ENCODE data around the gene VSX1.

Gene VSX1

GRCh38 chr20:25037288-25038102, 44.4 kb downstream of the VSX1 start:
- no peak for DNase-seq (ENCODE audit: low spot score)
- in situ Hi-C loops (cut with MboI; ENCODE audit: low sequenced_read_pairs, unreplicated experiment), result no loop called here
- no peak for TF ChIP-seq CTCF (IDR thresholded peaks at IDR 0.05; ENCODE audit: borderline replicate concordance, control extremely low read depth, extremely low read depth, insufficient read depth, missing control alignments)

DNA sequence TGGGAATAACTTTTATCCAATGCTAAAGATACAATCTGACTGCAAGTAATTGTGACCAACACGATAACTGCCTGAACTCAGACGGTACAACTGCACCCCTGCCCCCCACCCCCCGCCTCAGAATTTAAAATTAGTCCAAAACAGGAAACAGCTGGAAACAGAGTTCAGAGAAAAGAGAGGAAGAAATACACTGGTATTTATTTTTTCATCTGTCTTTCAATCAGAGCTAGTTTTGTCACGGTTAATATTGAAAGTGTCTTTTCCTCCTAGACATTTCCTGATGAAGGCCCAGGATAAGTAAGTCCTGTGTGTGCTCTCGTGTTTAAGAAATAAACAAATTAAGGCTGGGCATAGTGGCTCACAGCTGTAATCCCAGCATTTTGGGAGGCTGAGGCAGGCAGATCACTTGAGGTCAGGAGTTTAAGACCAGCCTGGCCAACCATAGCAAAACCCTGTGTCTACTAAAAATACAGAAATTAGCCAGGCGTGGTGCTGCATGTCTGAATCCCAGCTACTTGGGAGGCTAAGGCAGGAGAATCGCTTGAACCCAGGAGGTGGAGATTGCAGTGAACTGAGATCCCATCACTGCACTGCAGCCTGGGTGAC, 45.5 kb downstream of the VSX1 start:
- DNase-seq (ENCODE audit: low spot score), result no peak
- TF ChIP-seq CTCF (IDR thresholded peaks at IDR 0.05; ENCODE audit: borderline replicate concordance, control extremely low read depth, extremely low read depth, insufficient read depth, missing control alignments), result no peak
- in situ Hi-C loops (cut with MboI; ENCODE audit: low sequenced_read_pairs, unreplicated experiment), result no loop called here

DNA sequence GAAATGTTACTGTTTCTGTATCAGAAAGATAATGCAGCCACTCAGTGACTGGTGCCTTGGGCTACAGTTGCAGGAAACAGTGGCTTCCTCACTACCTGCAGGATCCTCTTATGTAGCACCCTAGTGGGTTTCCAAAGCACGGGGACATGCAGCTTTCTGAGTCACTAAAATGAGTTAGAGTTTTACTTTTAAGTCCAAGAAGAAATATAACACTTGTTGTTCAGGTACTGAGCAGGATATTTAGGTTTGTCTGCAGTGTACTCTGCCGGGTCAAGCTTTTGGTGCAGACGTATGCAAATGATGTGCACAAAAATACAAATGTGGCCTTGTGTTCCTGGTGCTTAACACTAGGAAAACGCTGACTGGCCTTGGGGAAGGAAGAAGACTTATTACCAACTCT, 46.0 kb downstream of the VSX1 start:
- TF ChIP-seq CTCF (IDR thresholded peaks at IDR 0.05; ENCODE audit: borderline replicate concordance, control extremely low read depth, extremely low read depth, insufficient read depth, missing control alignments), result no peak
- DNase-seq (ENCODE audit: low spot score), result no peak
- in situ Hi-C loops (cut with MboI; ENCODE audit: low sequenced_read_pairs, unreplicated experiment), result no loop called here

GRCh38 chr20:25033924-25034300, 48.0 kb downstream of the VSX1 start:
- in situ Hi-C loops (cut with MboI; ENCODE audit: low sequenced_read_pairs, unreplicated experiment), result no loop called here

GRCh38 chr20:25033265-25033923, 48.5 kb downstream of the VSX1 start:
- no peak for TF ChIP-seq CTCF (IDR thresholded peaks at IDR 0.05; ENCODE audit: borderline replicate concordance, control extremely low read depth, extremely low read depth, insufficient read depth, missing control alignments)
- no peak for DNase-seq (ENCODE audit: low spot score)
- in situ Hi-C loops (cut with MboI; ENCODE audit: low sequenced_read_pairs, unreplicated experiment), result no loop called here

More at GRCh38 chr20:25033924-25034300, 48.0 kb downstream of the VSX1 start:
- TF ChIP-seq CTCF (IDR thresholded peaks at IDR 0.05; ENCODE audit: borderline replicate concordance, control extremely low read depth, extremely low read depth, insufficient read depth, missing control alignments), result no peak
- DNase-seq (ENCODE audit: low spot score), result no peak

GRCh38 chr20:25032478-25033264, 49.3 kb downstream of the VSX1 start:
- no peak for DNase-seq (ENCODE audit: low spot score)
- no peak for TF ChIP-seq CTCF (IDR thresholded peaks at IDR 0.05; ENCODE audit: borderline replicate concordance, control extremely low read depth, extremely low read depth, insufficient read depth, missing control alignments)

More at GRCh38 chr20:25032478-25033264, 49.3 kb downstream of the VSX1 start:
- in situ Hi-C loops (cut with MboI; ENCODE audit: low sequenced_read_pairs, unreplicated experiment), result no loop called here

Measured in GM13976 (cell line).